GM12878 (cell line): ENCODE data around the gene LZTFL1. TPM values are rescaled to one million over a fixed set of nuclear protein-coding genes. Genes with fewer than 3 reads are reported as not detected.

Experiments
- ATAC-seq: fragments of 200-7000 bp; cut with Tn5 transposase; 3 replicates; pipeline ENCODE4 v1.9.1; 2020; ENCODE audit warnings: mild to moderate bottlenecking, moderate library complexity
- BruUV-seq: library from RNA; stranded (reverse); fragments of 400-500 nt; replicated peaks from 2 replicates; lab custom pipeline; 2021; lab: Mats Ljungman, UMichigan
- CTCF ChIA-PET: fragments of 300-600 bp; sonication (Branson Sonifier 250); formaldehyde crosslinking; extraction: SDS; loops from one replicate; lab custom pipeline; 2021; ENCODE audit warnings: inconsistent platforms; lab: Yijun Ruan, JAX
- POLR2A ChIA-PET: fragments of 350-600 bp; formaldehyde crosslinking; extraction: SDS; loops from one replicate; lab custom pipeline; 2021; ENCODE audit warnings: inconsistent platforms; lab: Charles Lee
- RAD21 ChIA-PET: fragments of 300-600 bp; sonication (Branson Sonifier 250); formaldehyde crosslinking; loops from one replicate; lab custom pipeline; 2023; ENCODE audit warnings: antibody characterized with exemption; ENCODE audit not compliant: unreplicated experiment; lab: Charles Lee
- SMC1A ChIA-PET: fragments of 300-600 bp; sonication (Branson Sonifier 250); formaldehyde crosslinking; loops from one replicate; lab custom pipeline; 2023; ENCODE audit not compliant: unreplicated experiment, uncharacterized antibody; lab: Charles Lee
- DNase-seq: peaks from one replicate; pipeline ENCODE4 v3.0.0-alpha.2; 2011; ENCODE audit warnings: low read depth, low spot score
- FAIRE-seq: peaks from 3 replicates; lab custom pipeline; 2011; peaks lifted over from hg19 to GRCh38; lab: Jason Lieb, UNC
- H2AFZ ChIP-seq: 2 replicates; pipeline ENCODE4 v1.6.0; 2011; ENCODE audit warnings: low read depth, low read length, control low read depth; ENCODE audit not compliant: control insufficient read depth
- H3K27ac ChIP-seq: 2 replicates; pipeline ENCODE4 v1.5.1; 2011; ENCODE audit warnings: control low read depth; ENCODE audit not compliant: control insufficient read depth, insufficient read depth
- H3K27me3 ChIP-seq, 2 experiments: replicated peaks in 1 of 2; 2 replicates each; pipeline versions ENCODE4 v1.6.0 to v1.6.1; 2011; ENCODE audit warnings: low read length in 1 of 2; ENCODE audit not compliant: control insufficient read depth in 2 of 2, insufficient read depth in 2 of 2
- H3K36me3 ChIP-seq, 2 experiments: 2 replicates each; pipeline ENCODE4 v1.5.1; 2011; ENCODE audit warnings: low read length in 1 of 2; ENCODE audit not compliant: control insufficient read depth in 2 of 2, insufficient read depth in 2 of 2
- H3K4me1 ChIP-seq: 2 replicates; pipeline ENCODE4 v1.6.1; 2011; ENCODE audit warnings: mild to moderate bottlenecking, low read length, moderate library complexity, mixed read lengths; ENCODE audit not compliant: control insufficient read depth, insufficient read depth
- H3K4me2 ChIP-seq: 2 replicates; pipeline ENCODE4 v1.6.0; 2011; ENCODE audit warnings: control low read depth; ENCODE audit not compliant: control insufficient read depth, insufficient read depth
- H3K4me3 ChIP-seq: fragments of 200-600 bp; sonication (generic); 2 replicates; pipeline ENCODE4 v1.5.1; 2016
- H3K79me2 ChIP-seq: 2 replicates; pipeline ENCODE4 v1.6.0; 2011; ENCODE audit warnings: low read length; ENCODE audit not compliant: control insufficient read depth, insufficient read depth
- H3K9ac ChIP-seq: 2 replicates; pipeline ENCODE4 v1.8.0; 2011; ENCODE audit warnings: low read length, control low read depth, mixed read lengths; ENCODE audit not compliant: control insufficient read depth, insufficient read depth
- H3K9me3 ChIP-seq: replicated peaks from 3 replicates; pipeline ENCODE4 v1.5.1; 2011; ENCODE audit warnings: mild to moderate bottlenecking, low read length; ENCODE audit not compliant: control insufficient read depth, insufficient read depth
- H4K20me1 ChIP-seq: 2 replicates; pipeline ENCODE4 v1.6.0; 2011; ENCODE audit not compliant: control insufficient read depth, insufficient read depth
- BACH1 ChIP-seq: fragments of 450-650 bp; IDR thresholded peaks from 2 replicates; pipeline ENCODE4 v1.6.1; 2017; ENCODE audit warnings: mild to moderate bottlenecking, borderline replicate concordance
- BMI1 ChIP-seq: fragments of 450-650 bp; IDR thresholded peaks from 2 replicates; pipeline ENCODE4 v1.6.1; 2016; ENCODE audit warnings: mild to moderate bottlenecking, moderate library complexity, borderline replicate concordance
- ETV6 ChIP-seq, 2 experiments: fragments of 450-650 bp in 1 of 2; IDR thresholded peaks in 1 of 2; conservative IDR thresholded peaks in 1 of 2; 2 replicates each; pipeline ENCODE4 v1.6.1; 2014; ENCODE audit warnings: antibody characterized with exemption in 1 of 2, borderline replicate concordance in 1 of 2, low read depth in 1 of 2, mild to moderate bottlenecking in 1 of 2, moderate library complexity in 1 of 2
- JUND ChIP-seq: IDR thresholded peaks from 2 replicates; pipeline ENCODE4 v1.6.1; 2012; ENCODE audit warnings: low read depth, mild to moderate bottlenecking, low read length, improper control_type of control experiment, moderate library complexity
- NFIC ChIP-seq: IDR thresholded peaks from 2 replicates; pipeline ENCODE4 v1.6.1; 2012; ENCODE audit warnings: low read depth, mild to moderate bottlenecking, inconsistent platforms, low read length, moderate library complexity
- POLR2A ChIP-seq: IDR thresholded peaks from 2 replicates; pipeline ENCODE4 v1.6.1; 2011; ENCODE audit warnings: low read depth, mild to moderate bottlenecking, low read length
- RBBP5 ChIP-seq: fragments of 200-600 bp; sonication (generic); conservative IDR thresholded peaks from 2 replicates; pipeline ENCODE4 v1.6.1; 2016
- SREBF2 ChIP-seq: IDR thresholded peaks from 2 replicates; pipeline ENCODE4 v1.6.1; 2012; ENCODE audit warnings: mild to moderate bottlenecking, low read length
- SUPT20H ChIP-seq: IDR thresholded peaks from 2 replicates; pipeline ENCODE4 v1.6.1; 2011; ENCODE audit warnings: low read depth, mild to moderate bottlenecking, low read length, moderate library complexity, borderline replicate concordance; ENCODE audit not compliant: control insufficient read depth
- TCF7 ChIP-seq: IDR thresholded peaks from 2 replicates; pipeline ENCODE4 v1.6.1; 2014; ENCODE audit warnings: antibody characterized with exemption, borderline replicate concordance
- WGBS: methylation state at CpG from one replicate; pipeline ENCODE4 v1.1.6; 2016; ENCODE audit warnings: low lambda C conversion rate; ENCODE audit not compliant: insufficient replicate concordance, insufficient coverage; ENCODE audit errors: missing lambda C conversion rate; 5-methylcytosine and 5-hydroxymethylcytosine counted together
- in situ Hi-C: fragments of 300-500 bp; cut with MboI; formaldehyde crosslinking; loops from 9 replicates; pipeline ENCODE4 v1.14.3; 2018; ENCODE audit warnings: mixed read lengths
- intact Hi-C: fragments of 100-400 bp; cut with micrococcal nuclease; formaldehyde crosslinking; loops from one replicate; pipeline ENCODE4 v1.14.2; 2022; ENCODE audit not compliant: unreplicated experiment
- polyA plus RNA-seq, 11 experiments: library from polyadenylated mRNA; depleted of rRNA in 4 of 11; unstranded in 6 of 11; stranded (reverse) in 5 of 11; fragments of >200 nt; fragmentation: Nextera tagmentation in 4 of 11; fragmentation: Illumina TruSeq in 1 of 11; extraction: Ambion mirVana in 4 of 11; extraction: Trizol in 1 of 11; gene quantifications; 1 replicate in 1 of 11; 2 replicates in 10 of 11; pipeline versions ENCODE4 v1.2.1 to v1.2.3, GENCODE V29; 2011 to 2016; ENCODE audit warnings: inconsistent platforms in 2 of 11, missing spikeins in 2 of 11, low read depth in 1 of 11
- total RNA-seq, 4 experiments: library from RNA; depleted of rRNA in 3 of 4; stranded (reverse); fragments of >200 nt in 3 of 4; fragmentation: Illumina TruSeq in 1 of 4; extraction: Trizol in 1 of 4; gene quantifications; 2 replicates each; pipeline versions ENCODE4 v1.2.1 to v1.2.3, GENCODE V29; 2013 to 2021
- TF ChIP-seq, protein P1 (sequence below): fragments of 450-650 bp; formaldehyde crosslinking; IDR thresholded peaks from 2 replicates; pipeline ENCODE4 v1.4.0; 2020; ENCODE audit warnings: mild to moderate bottlenecking, moderate library complexity
- TF ChIP-seq, protein P2 (sequence below): IDR thresholded peaks from 2 replicates; pipeline ENCODE4 v1.6.1; 2012; ENCODE audit warnings: low read length, inconsistent platforms
- TF ChIP-seq, protein P3 (sequence below): fragments of 450-650 bp; IDR thresholded peaks from 2 replicates; pipeline ENCODE4 v1.6.1; 2017; ENCODE audit warnings: low read depth, mild to moderate bottlenecking, moderate library complexity

Gene LZTFL1
- total and polyA plus RNA-seq, 10 of the 15 experiments (the other 5 are each of a cell fraction or from before 2014, with no cell fraction given), result 9.8 to 74.1 (median 11.9) TPM

DNA sequence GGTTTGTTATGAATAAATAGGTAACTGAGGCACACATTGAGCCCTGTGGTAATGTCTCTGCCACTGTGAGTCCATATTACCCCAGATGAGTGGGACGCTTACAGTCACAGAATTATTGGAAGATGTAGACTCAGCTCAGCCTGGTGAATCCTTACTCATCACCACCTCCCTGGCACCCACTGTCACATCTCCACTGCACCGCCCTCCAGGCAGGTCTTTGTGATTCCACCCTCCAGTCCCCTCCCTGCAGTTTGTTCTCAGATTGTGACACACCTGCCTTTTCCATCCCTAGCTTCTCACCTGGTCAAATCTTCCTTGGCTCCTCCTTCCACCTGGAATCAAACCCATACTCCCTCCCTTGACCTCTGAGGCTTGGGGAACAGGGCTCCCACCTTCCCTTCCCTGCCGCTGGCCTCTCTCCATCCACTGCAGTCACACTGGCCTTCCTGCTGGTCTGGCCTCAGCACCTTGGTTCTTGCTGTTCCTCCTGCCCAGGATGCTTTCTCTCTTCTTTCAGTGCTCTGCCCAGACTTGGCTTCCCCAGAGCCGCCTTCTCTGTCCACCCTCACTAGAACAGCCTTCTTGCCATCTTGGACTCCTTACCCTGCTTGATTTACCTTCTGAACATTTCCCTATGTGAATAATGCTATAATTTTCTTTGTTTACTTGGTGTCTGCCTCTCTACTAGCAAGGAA, 55.0 kb downstream of the LZTFL1 start:
- no peak overlapping the region for H2AFZ ChIP-seq
- CTCF ChIA-PET, result interaction anchor here (1.2 kb wide), 1 partner anchor 292 kb away, joined by 3 read pairs; no protein-coding TSS in a partner anchor
- FAIRE-seq, result no peak

More for the DNA sequence above, 55.0 kb downstream of the LZTFL1 start:
- no peaks in the 10 kb centered on the region for H3K4me1 ChIP-seq
- RAD21 ChIA-PET, result no interaction called here
- BruUV-seq, result no TSS peak
- H3K27ac ChIP-seq, result no peak overlapping the region
- no peak overlapping the region for H3K4me3 ChIP-seq
- ATAC-seq, result no peak
- 0 out of 4 replicates have a peak, but pooled peaks cover 0 to 3% of the 10 kb centered on the region in 2 experiments for H3K27me3 ChIP-seq
- H3K79me2 ChIP-seq, result no peaks in the 10 kb centered on the region
- WGBS, result 36% methylated on average over 4 of the region's 4 CpGs
- POLR2A ChIA-PET, result no interaction called here
- TF ChIP-seq, protein P1, sequence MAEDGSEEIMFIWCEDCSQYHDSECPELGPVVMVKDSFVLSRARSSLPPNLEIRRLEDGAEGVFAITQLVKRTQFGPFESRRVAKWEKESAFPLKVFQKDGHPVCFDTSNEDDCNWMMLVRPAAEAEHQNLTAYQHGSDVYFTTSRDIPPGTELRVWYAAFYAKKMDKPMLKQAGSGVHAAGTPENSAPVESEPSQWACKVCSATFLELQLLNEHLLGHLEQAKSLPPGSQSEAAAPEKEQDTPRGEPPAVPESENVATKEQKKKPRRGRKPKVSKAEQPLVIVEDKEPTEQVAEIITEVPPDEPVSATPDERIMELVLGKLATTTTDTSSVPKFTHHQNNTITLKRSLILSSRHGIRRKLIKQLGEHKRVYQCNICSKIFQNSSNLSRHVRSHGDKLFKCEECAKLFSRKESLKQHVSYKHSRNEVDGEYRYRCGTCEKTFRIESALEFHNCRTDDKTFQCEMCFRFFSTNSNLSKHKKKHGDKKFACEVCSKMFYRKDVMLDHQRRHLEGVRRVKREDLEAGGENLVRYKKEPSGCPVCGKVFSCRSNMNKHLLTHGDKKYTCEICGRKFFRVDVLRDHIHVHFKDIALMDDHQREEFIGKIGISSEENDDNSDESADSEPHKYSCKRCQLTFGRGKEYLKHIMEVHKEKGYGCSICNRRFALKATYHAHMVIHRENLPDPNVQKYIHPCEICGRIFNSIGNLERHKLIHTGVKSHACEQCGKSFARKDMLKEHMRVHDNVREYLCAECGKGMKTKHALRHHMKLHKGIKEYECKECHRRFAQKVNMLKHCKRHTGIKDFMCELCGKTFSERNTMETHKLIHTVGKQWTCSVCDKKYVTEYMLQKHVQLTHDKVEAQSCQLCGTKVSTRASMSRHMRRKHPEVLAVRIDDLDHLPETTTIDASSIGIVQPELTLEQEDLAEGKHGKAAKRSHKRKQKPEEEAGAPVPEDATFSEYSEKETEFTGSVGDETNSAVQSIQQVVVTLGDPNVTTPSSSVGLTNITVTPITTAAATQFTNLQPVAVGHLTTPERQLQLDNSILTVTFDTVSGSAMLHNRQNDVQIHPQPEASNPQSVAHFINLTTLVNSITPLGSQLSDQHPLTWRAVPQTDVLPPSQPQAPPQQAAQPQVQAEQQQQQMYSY (CRISPR knock-in tag), result no peak
- TF ChIP-seq BACH1 (no peak), RBBP5 (no peak), POLR2A (no peak), SUPT20H (no peak), SREBF2 (no peak), TCF7 (no peak), ETV6 (conservative IDR thresholded peaks at IDR 0.05 in 1 of 2, IDR thresholded peaks at IDR 0.05 in 1 of 2; ENCODE audit: borderline replicate concordance in 1 of 2, low read depth in 1 of 2) (no peak), BMI1 (no peak), NFIC (no peak), JUND (no peak)
- TF ChIP-seq, protein P2, sequence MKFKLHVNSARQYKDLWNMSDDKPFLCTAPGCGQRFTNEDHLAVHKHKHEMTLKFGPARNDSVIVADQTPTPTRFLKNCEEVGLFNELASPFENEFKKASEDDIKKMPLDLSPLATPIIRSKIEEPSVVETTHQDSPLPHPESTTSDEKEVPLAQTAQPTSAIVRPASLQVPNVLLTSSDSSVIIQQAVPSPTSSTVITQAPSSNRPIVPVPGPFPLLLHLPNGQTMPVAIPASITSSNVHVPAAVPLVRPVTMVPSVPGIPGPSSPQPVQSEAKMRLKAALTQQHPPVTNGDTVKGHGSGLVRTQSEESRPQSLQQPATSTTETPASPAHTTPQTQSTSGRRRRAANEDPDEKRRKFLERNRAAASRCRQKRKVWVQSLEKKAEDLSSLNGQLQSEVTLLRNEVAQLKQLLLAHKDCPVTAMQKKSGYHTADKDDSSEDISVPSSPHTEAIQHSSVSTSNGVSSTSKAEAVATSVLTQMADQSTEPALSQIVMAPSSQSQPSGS, result no peak
- TF ChIP-seq, protein P3, sequence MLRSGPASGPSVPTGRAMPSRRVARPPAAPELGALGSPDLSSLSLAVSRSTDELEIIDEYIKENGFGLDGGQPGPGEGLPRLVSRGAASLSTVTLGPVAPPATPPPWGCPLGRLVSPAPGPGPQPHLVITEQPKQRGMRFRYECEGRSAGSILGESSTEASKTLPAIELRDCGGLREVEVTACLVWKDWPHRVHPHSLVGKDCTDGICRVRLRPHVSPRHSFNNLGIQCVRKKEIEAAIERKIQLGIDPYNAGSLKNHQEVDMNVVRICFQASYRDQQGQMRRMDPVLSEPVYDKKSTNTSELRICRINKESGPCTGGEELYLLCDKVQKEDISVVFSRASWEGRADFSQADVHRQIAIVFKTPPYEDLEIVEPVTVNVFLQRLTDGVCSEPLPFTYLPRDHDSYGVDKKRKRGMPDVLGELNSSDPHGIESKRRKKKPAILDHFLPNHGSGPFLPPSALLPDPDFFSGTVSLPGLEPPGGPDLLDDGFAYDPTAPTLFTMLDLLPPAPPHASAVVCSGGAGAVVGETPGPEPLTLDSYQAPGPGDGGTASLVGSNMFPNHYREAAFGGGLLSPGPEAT, result no peak
- in situ Hi-C loops, result no loop called here
- no peaks in the 10 kb centered on the region; the same call in 2 of the 3 replicates for H3K9me3 ChIP-seq
- H3K4me2 ChIP-seq, result no peak overlapping the region
- intact Hi-C loops, result no loop called here
- no peak for DNase-seq
- no peaks in the 10 kb centered on the region for H3K36me3 ChIP-seq
- no peak overlapping the region for H3K9ac ChIP-seq
- SMC1A ChIA-PET, result no interaction called here
- H4K20me1 ChIP-seq, result no peaks in the 10 kb centered on the region
